Measurements from ENCODE around the gene EYS. TPM values are rescaled to one million over a fixed set of nuclear protein-coding genes. Genes with fewer than 3 reads are reported as not detected.
A peak's percentile ranks its signal among the peaks of the same experiment; 100 is the strongest.
"Not testable (repeated sequence)": the region's sequence is repeated elsewhere in the genome, so short reads cannot be mapped to it uniquely, and the experiment has no call there.

EYS gene
- total RNA-seq, 1 donor from 2014 or later: not detected

DNA sequence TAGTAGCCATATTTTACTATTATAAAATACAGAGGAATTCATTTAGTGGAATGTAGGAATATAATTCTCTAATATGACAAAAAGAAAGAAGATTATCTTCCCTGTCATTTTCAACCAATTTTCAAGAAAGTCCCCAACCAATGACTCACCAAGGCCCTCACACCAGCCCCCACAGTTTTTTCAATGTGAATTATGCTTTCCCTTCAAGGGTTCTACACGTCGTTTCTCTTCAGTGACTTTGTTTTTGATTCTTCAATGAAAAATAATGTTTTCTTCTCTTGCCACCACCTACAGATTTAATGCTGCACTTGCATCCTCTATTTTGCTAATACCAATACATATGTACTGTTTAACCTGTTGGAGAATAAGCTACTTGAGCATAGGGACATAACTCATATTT is 1230.1 kb downstream of the EYS start:
- Mint-ChIP-seq H3K27ac (ENCODE audit: unreplicated experiment) (no peak overlapping the region), H3K36me3 (ENCODE audit: low read depth, unreplicated experiment) (no peaks in the 10 kb centered on the region), H3K27me3 (ENCODE audit: unreplicated experiment) (no peaks in the 10 kb centered on the region), H3K9me3 (ENCODE audit: unreplicated experiment) (no peaks in the 10 kb centered on the region), H3K4me3 (ENCODE audit: unreplicated experiment) (no peak overlapping the region), H3K4me1 (ENCODE audit: unreplicated experiment) (no peaks in the 10 kb centered on the region)
- no peak for TF ChIP-seq CTCF (IDR thresholded peaks at IDR 0.05; ENCODE audit: unreplicated experiment)
- DNase-seq (ENCODE audit: low spot score): no peak

- not testable (repeated sequence) for H3K36me3 Mint-ChIP-seq (ENCODE audit: low read depth, unreplicated experiment)
- DNase-seq (ENCODE audit: low spot score): peak; percentile 44
Measured at GRCh38 chr6:64469405-64469804, 1237.6 kb downstream of the EYS start.

DNA sequence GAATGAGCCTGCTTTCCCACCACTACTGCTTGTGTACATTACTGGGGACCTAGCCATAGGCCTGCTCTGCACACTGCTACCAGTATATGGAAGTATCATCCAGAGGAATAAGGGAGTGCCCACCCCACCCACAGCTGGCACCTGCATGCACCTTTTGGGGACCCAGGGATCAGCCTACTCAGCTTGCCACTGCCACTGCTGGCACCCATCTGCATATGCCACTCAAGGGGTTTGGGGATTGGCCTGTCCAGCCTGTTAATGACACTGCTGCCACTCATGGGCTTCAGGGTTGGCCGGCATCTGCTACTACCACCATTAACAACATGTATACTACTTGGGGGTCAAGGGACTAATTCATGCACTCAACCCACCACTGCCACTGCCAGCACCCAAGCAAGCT is 1239.4 kb downstream of the EYS start:
- Mint-ChIP-seq H3K9me3 (ENCODE audit: unreplicated experiment) (peaks cover 5% of the 10 kb centered on the region), H3K27ac (ENCODE audit: unreplicated experiment) (no peak overlapping the region), H3K4me3 (ENCODE audit: unreplicated experiment) (no peak overlapping the region), H3K27me3 (ENCODE audit: unreplicated experiment) (peaks cover 1% of the 10 kb centered on the region), H3K36me3 (ENCODE audit: low read depth, unreplicated experiment) (no peaks in the 10 kb centered on the region), H3K4me1 (ENCODE audit: unreplicated experiment) (no peaks in the 10 kb centered on the region)
- no peak for TF ChIP-seq CTCF (IDR thresholded peaks at IDR 0.05; ENCODE audit: unreplicated experiment)
- DNase-seq (ENCODE audit: low spot score): no peak

More at GRCh38 chr6:64469405-64469804, 1237.6 kb downstream of the EYS start:
- not testable (repeated sequence) for H3K4me1 Mint-ChIP-seq (ENCODE audit: unreplicated experiment); H3K4me3 Mint-ChIP-seq (ENCODE audit: unreplicated experiment); H3K27me3 Mint-ChIP-seq (ENCODE audit: unreplicated experiment); H3K9me3 Mint-ChIP-seq (ENCODE audit: unreplicated experiment); H3K27ac Mint-ChIP-seq (ENCODE audit: unreplicated experiment)
- TF ChIP-seq CTCF (IDR thresholded peaks at IDR 0.05; ENCODE audit: unreplicated experiment): peak; percentile 38

GRCh38 chr6:64459411-64459944 is 1247.5 kb downstream of the EYS start:
- no peak overlapping the region for H3K27ac Mint-ChIP-seq (ENCODE audit: unreplicated experiment)
- H3K4me3 Mint-ChIP-seq (ENCODE audit: unreplicated experiment): no peak overlapping the region
- H3K36me3 Mint-ChIP-seq (ENCODE audit: low read depth, unreplicated experiment): no peaks in the 10 kb centered on the region
- no peaks in the 10 kb centered on the region for H3K27me3 Mint-ChIP-seq (ENCODE audit: unreplicated experiment)
- no peaks in the 10 kb centered on the region for H3K4me1 Mint-ChIP-seq (ENCODE audit: unreplicated experiment)
- no peak for DNase-seq (ENCODE audit: low spot score)
- TF ChIP-seq CTCF (IDR thresholded peaks at IDR 0.05; ENCODE audit: unreplicated experiment): no peak
- peaks cover 5% of the 10 kb centered on the region for H3K9me3 Mint-ChIP-seq (ENCODE audit: unreplicated experiment)

- DNase-seq (ENCODE audit: low spot score); H3K36me3 Mint-ChIP-seq (ENCODE audit: low read depth, unreplicated experiment); H3K27me3 Mint-ChIP-seq (ENCODE audit: unreplicated experiment); H3K27ac Mint-ChIP-seq (ENCODE audit: unreplicated experiment); H3K4me3 Mint-ChIP-seq (ENCODE audit: unreplicated experiment); H3K9me3 Mint-ChIP-seq (ENCODE audit: unreplicated experiment); H3K4me1 Mint-ChIP-seq (ENCODE audit: unreplicated experiment): not testable (repeated sequence)
Measured at GRCh38 chr6:64448101-64448500, 1258.9 kb downstream of the EYS start.

Measured in endothelial cell (in vitro differentiated cells).